Sigmoid colon (tissue), 7 donors: ENCODE results near the gene EME2. TPM values are rescaled to one million over a fixed set of nuclear protein-coding genes. Genes with fewer than 3 reads are reported as not detected.

ENCODE experiments used
- DNase-seq: peaks from one replicate; pipeline ENCODE4 v3.0.0-alpha.2; 2019
- H3K27ac ChIP-seq, 4 donors: fragments of 200-600 bp; sonication (generic); one replicate each; pipeline ENCODE4 v1.5.1; 2016 to 2019; ENCODE audit warnings: mild to moderate bottlenecking in 1 of 4
- H3K27me3 ChIP-seq, 3 donors: fragments of 200-600 bp; sonication (generic); one replicate each; pipeline ENCODE4 v1.5.1; 2019; ENCODE audit warnings: mild to moderate bottlenecking in 1 of 3
- H3K36me3 ChIP-seq, 4 donors: fragments of 200-600 bp; sonication (generic); one replicate each; pipeline ENCODE4 v1.5.1; 2016 to 2019
- H3K4me1 ChIP-seq, 4 donors: fragments of 200-600 bp; sonication (generic); one replicate each; pipeline ENCODE4 v1.5.1; 2017 to 2019
- H3K4me3 ChIP-seq, 4 donors: fragments of 200-600 bp; sonication (generic); one replicate each; pipeline ENCODE4 v1.5.1; 2017 to 2019; ENCODE audit warnings: mild to moderate bottlenecking in 2 of 4, moderate library complexity in 1 of 4
- H3K9me3 ChIP-seq, 4 donors: fragments of 200-600 bp in 3 of 4; sonication (generic) in 3 of 4; one replicate each; pipeline versions ENCODE4 v1.5.1 to v1.6.1; 2013 to 2019
- CTCF ChIP-seq, 4 experiments: fragments of 450-650 bp in 3 of 4; fragments of 200-600 bp in 1 of 4; IDR thresholded peaks; one replicate each; pipeline ENCODE4 v1.5.1; 2016 to 2019; ENCODE audit warnings: antibody characterized with exemption in 4 of 4, mild to moderate bottlenecking in 3 of 4, moderate library complexity in 2 of 4
- EP300 ChIP-seq, 4 donors: sonication (generic); formaldehyde crosslinking; IDR thresholded peaks; one replicate each; pipeline ENCODE4 v1.6.1; 2017; ENCODE audit warnings: antibody characterized with exemption in 4 of 4
- POLR2A ChIP-seq, 2 donors: fragments of 450-650 bp; IDR thresholded peaks; one replicate each; pipeline ENCODE4 v1.6.1; 2016; ENCODE audit warnings: antibody characterized with exemption in 2 of 2, mild to moderate bottlenecking in 2 of 2, moderate library complexity in 2 of 2
- POLR2AphosphoS5 ChIP-seq, 4 donors: sonication (generic); formaldehyde crosslinking; IDR thresholded peaks; one replicate each; pipeline ENCODE4 v1.6.1; 2017; ENCODE audit warnings: antibody characterized with exemption in 4 of 4
- WGBS, 2 donors: extraction: QIAGEN DNeasy Blood & Tissue Kit; methylation state at CpG; one replicate each; pipeline ENCODE4 v1.1.7; 2013; 5-methylcytosine and 5-hydroxymethylcytosine counted together
- intact Hi-C: fragments of 100-400 bp; cut with DNase I; formaldehyde crosslinking; loops from one replicate; pipeline ENCODE4 v1.15.1; 2023
- polyA plus RNA-seq, 3 donors: library from polyadenylated mRNA; stranded (reverse); fragments of 200-250 nt; gene quantifications; one replicate each; pipeline ENCODE4 v1.2.3, GENCODE V29; 2013
- total RNA-seq, 4 donors: library from RNA; depleted of rRNA; stranded (reverse); fragments of >200 nt; gene quantifications; one replicate each; pipeline ENCODE4 v1.1.0, GENCODE V29; 2016
- donor health status: healthy with polysubstance abuse.
- donor health status: Bipolar disorder and iron deficiency.
- donor health status: healthy.

The EME2 gene
- total and polyA plus RNA-seq, 7 donors = 1.8 to 17.1 (median 5.2) TPM

GRCh38 chr16:1778200-1779179 is 5.9 kb downstream of the EME2 start:
- H3K27ac ChIP-seq = no peak overlapping the region
- TF ChIP-seq CTCF (IDR thresholded peaks at IDR 0.05) = no peak
- no peak for TF ChIP-seq POLR2AphosphoS5 (IDR thresholded peaks at IDR 0.05)
- no peak for TF ChIP-seq POLR2A (IDR thresholded peaks at IDR 0.05)
- TF ChIP-seq EP300 (IDR thresholded peaks at IDR 0.05) = no peak
- no peaks in the 10 kb centered on the region for H3K27me3 ChIP-seq
- 84 to 89% methylated on average over 34 of the region's 34 CpGs for WGBS, 2 donors
- DNase-seq = no peak
- peaks cover 0 to 46% (median 36%) of the 10 kb centered on the region in 4 donors for H3K4me1 ChIP-seq
- no peaks in the 10 kb centered on the region for H3K9me3 ChIP-seq
- H3K4me3 ChIP-seq = no peak overlapping the region
- intact Hi-C loops = loop anchor here (10.0 kb wide), 1 partner anchor 1094 kb away; the partner anchor contains the start of genes JMJD8 and STUB1
- peaks cover 0 to 64% (median 42%) of the 10 kb centered on the region in 4 donors for H3K36me3 ChIP-seq

DNA sequence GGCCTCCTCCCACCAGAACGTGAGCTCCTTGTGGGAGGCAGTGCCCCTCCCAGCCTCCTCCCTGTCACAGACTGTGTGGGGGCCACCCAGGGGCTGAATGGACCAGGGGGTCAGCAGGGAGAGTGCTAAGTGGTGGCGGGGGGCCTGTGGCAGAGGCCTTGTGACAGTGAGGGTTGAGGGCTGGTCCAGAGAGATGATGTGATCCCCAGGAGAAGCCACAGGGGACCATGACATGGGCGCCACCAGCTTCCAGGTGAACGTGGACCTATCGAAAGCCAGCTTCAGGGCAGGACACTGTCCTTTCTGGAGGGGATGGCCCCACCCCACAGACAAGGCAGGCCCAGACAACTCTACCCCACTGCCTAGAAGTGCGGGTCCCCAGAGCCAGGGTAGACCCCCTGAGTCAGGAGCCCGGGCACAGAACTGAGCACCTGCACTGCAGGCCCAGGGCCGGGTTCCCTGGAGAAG is 6.7 kb downstream of the EME2 start:
- Histone ChIP-seq H3K27ac (no peak overlapping the region), H3K4me3 (no peak overlapping the region), H3K9me3 (no peaks in the 10 kb centered on the region), H3K27me3 (no peaks in the 10 kb centered on the region), H3K36me3 (peaks cover 0 to 64% (median 42%) of the 10 kb centered on the region in 4 donors), H3K4me1 (peaks cover 0 to 46% (median 37%) of the 10 kb centered on the region in 4 donors)
- DNase-seq = no peak
- TF ChIP-seq POLR2A (IDR thresholded peaks at IDR 0.05) = no peak
- no peak for TF ChIP-seq EP300 (IDR thresholded peaks at IDR 0.05)
- no peak for TF ChIP-seq POLR2AphosphoS5 (IDR thresholded peaks at IDR 0.05)
- no peak for TF ChIP-seq CTCF (IDR thresholded peaks at IDR 0.05)
- intact Hi-C loops = loop anchor here (10.0 kb wide), 1 partner anchor 1094 kb away; the partner anchor contains the start of genes JMJD8 and STUB1
- WGBS, 2 donors = 82 to 88% methylated on average over 8 of the region's 8 CpGs

DNA sequence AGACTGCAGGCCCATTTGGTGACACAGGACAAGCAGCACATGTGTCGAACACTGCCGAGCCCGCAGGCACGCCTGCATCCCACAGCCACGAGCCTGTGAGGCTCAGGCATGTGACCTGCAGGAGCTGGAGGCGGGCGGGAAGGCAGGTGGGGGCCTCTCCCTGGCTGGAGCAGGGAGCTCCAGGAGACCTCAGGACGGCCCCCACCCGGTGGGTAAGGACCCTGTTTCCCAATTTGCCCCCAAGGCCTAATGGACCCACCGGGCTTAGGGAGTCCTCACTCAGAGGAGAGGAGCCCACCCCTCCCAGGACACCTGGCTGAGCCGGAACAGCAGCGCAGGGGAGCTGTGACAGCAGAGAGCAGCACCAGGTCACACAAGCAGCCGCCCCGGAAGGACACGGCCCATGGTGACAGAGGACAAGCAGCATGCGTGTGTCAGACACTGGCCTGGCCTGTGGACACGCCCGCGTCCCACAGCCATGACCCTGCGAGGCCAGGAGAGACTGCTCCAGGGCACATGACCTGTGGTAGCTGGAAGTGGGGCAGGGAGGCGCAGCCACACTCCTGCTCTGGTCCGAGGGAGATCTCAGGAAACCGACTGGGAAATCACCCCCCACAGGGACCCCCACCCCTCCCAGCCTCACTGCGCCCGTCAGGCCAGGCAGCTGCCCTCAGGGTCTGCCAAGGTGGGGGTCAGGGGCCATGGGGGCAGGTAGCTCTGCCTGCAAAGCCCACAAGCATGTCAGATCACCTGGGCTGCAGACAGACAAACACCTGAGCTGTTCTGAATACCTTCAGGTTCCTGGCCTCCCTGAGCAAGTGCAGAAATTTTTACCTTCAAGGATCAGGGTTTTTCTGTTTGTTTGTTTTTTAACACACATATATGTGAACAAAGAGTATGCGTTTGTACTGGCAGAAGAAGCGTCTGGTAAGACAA is 7.4 kb downstream of the EME2 start:
- H3K4me1 ChIP-seq = peaks cover 0 to 46% (median 37%) of the 10 kb centered on the region in 4 donors
- H3K4me3 ChIP-seq = no peak overlapping the region
- peaks cover 0 to 61% (median 41%) of the 10 kb centered on the region in 4 donors for H3K36me3 ChIP-seq
- no peaks in the 10 kb centered on the region for H3K9me3 ChIP-seq
- WGBS, 2 donors = 78 to 86% methylated on average over 27 of the region's 27 CpGs
- no peak for DNase-seq
- TF ChIP-seq CTCF (IDR thresholded peaks at IDR 0.05) (no peak), POLR2A (IDR thresholded peaks at IDR 0.05) (no peak), POLR2AphosphoS5 (IDR thresholded peaks at IDR 0.05) (no peak), EP300 (IDR thresholded peaks at IDR 0.05) (no peak)
- intact Hi-C loops = loop anchor here (10.0 kb wide), 1 partner anchor 1095 kb away; the partner anchor contains the start of genes JMJD8 and STUB1
- H3K27ac ChIP-seq = no peak overlapping the region
- no peaks in the 10 kb centered on the region for H3K27me3 ChIP-seq

DNA sequence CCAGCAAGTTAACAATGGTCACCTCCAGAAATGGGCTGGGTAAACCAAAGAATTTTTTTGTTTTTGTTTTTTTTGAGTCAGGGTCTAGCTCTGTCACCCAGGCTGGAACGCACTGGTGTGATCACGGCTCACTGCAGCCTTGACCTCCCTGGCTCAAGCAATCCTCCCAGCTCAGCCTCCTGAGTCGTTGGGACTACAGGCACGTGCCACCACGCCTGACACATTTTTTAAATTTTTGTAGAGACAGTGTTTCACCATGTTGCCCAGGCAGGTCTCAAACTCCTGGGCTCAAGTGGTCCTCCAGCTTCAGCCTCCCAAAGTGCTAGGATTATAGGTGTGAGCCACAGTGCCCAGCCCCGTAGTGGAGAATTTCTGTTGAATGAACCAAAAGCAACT is 8.1 kb downstream of the EME2 start:
- H3K27ac ChIP-seq = no peak overlapping the region
- no peaks in the 10 kb centered on the region for H3K27me3 ChIP-seq
- no peak overlapping the region for H3K4me3 ChIP-seq
- TF ChIP-seq EP300 (IDR thresholded peaks at IDR 0.05) (no peak), CTCF (IDR thresholded peaks at IDR 0.05) (no peak), POLR2AphosphoS5 (IDR thresholded peaks at IDR 0.05) (no peak)
- peaks cover 0 to 58% (median 36%) of the 10 kb centered on the region in 4 donors for H3K36me3 ChIP-seq
- H3K9me3 ChIP-seq = no peaks in the 10 kb centered on the region
- peaks cover 0 to 48% (median 38%) of the 10 kb centered on the region in 4 donors for H3K4me1 ChIP-seq
- WGBS, 2 donors = 80 to 90% methylated on average over 6 of the region's 6 CpGs
- DNase-seq = no peak
- intact Hi-C loops = no loop called here
